Mucosa of descending colon (tissue), 3 donors: ENCODE measurements around the gene STUM. TPM values are rescaled to one million over a fixed set of nuclear protein-coding genes. Genes with fewer than 3 reads are reported as not detected.

Experiments
- ATAC-seq: fragments of 200-7000 bp; cut with Tn5 transposase; one replicate; pipeline ENCODE4 v1.9.1; 2020; ENCODE audit warnings: mild to moderate bottlenecking, moderate library complexity
- DNase-seq, 3 donors: peaks; one replicate each; pipeline ENCODE4 v3.0.0-alpha.2; 2020
- H3K36me3 ChIP-seq: fragments of 200-600 bp; one replicate; pipeline ENCODE4 v1.8.0; 2021; ENCODE audit warnings: low read depth, mild to moderate bottlenecking
- H3K4me1 ChIP-seq: fragments of 200-600 bp; one replicate; pipeline ENCODE4 v1.8.0; 2021; ENCODE audit warnings: low read depth, mild to moderate bottlenecking
- H3K4me3 ChIP-seq: fragments of 200-600 bp; one replicate; pipeline ENCODE4 v1.8.0; 2021; ENCODE audit warnings: mild to moderate bottlenecking
- H3K9me3 ChIP-seq: fragments of 200-600 bp; one replicate; pipeline ENCODE4 v1.8.0; 2021; ENCODE audit warnings: mild to moderate bottlenecking
- intact Hi-C, 2 donors: fragments of 100-400 bp; cut with DNase I in 1 of 2; cut with micrococcal nuclease in 1 of 2; formaldehyde crosslinking; loops; one replicate each; pipeline versions ENCODE4 v1.11.0 to v1.11.1; 2022; cut with DNase I, micrococcal nuclease
- total RNA-seq, 3 donors: library from RNA; stranded (reverse); fragmentation: NEBNext Ultra II Directional in 2 of 3; extraction: Animal tissue kit (Norgen Biotek cat#: 25700) in 2 of 3; gene quantifications; one replicate each; pipeline versions ENCODE4 v1.2.1 to v1.2.4, GENCODE V29; 2021 to 2023
- TF ChIP-seq, protein P1 (sequence below): fragments of 200-600 bp; IDR thresholded peaks from one replicate; pipeline ENCODE4 v1.8.0; 2022; ENCODE audit warnings: antibody characterized with exemption, mild to moderate bottlenecking
- donor health status: DM: no; HTN: no; CAD: no; lungs with moderate emphysema.
- donor health status: DM: no; HTN: no; CAD: no.
- donor health status: DM: no; HTN: yes; CAD: no.

STUM gene
- total RNA-seq, 3 donors from 2014 or later = 1.2 to 18.4 (median 4.9) TPM

- no peaks in the 10 kb centered on the region for H3K36me3 ChIP-seq
- TF ChIP-seq, protein P1, sequence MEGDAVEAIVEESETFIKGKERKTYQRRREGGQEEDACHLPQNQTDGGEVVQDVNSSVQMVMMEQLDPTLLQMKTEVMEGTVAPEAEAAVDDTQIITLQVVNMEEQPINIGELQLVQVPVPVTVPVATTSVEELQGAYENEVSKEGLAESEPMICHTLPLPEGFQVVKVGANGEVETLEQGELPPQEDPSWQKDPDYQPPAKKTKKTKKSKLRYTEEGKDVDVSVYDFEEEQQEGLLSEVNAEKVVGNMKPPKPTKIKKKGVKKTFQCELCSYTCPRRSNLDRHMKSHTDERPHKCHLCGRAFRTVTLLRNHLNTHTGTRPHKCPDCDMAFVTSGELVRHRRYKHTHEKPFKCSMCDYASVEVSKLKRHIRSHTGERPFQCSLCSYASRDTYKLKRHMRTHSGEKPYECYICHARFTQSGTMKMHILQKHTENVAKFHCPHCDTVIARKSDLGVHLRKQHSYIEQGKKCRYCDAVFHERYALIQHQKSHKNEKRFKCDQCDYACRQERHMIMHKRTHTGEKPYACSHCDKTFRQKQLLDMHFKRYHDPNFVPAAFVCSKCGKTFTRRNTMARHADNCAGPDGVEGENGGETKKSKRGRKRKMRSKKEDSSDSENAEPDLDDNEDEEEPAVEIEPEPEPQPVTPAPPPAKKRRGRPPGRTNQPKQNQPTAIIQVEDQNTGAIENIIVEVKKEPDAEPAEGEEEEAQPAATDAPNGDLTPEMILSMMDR = no peak
- peaks cover 5% of the 10 kb centered on the region for H3K4me1 ChIP-seq
- ATAC-seq (no peak), DNase-seq (peak in 2 of 3 donors; percentile 20 to 46)
- no peaks in the 10 kb centered on the region for H3K9me3 ChIP-seq
- intact Hi-C loops = no loop called here
- no peak overlapping the region for H3K4me3 ChIP-seq
Measured at GRCh38 chr1:226644541-226645176, 96.1 kb downstream of the STUM start.

GRCh38 chr1:226645279-226645976, 96.9 kb downstream of the STUM start:
- Histone ChIP-seq H3K9me3 (no peaks in the 10 kb centered on the region), H3K36me3 (no peaks in the 10 kb centered on the region), H3K4me1 (peaks cover 5% of the 10 kb centered on the region), H3K4me3 (no peak overlapping the region)
- intact Hi-C loops = no loop called here
- ATAC-seq = no peak
- DNase-seq = peak in 2 of 3 donors; percentile 22 to 53
- TF ChIP-seq, protein P1 = no peak

- peaks cover 5% of the 10 kb centered on the region for H3K4me1 ChIP-seq
Measured at GRCh38 chr1:226646026-226646869, 97.7 kb downstream of the STUM start.

DNA sequence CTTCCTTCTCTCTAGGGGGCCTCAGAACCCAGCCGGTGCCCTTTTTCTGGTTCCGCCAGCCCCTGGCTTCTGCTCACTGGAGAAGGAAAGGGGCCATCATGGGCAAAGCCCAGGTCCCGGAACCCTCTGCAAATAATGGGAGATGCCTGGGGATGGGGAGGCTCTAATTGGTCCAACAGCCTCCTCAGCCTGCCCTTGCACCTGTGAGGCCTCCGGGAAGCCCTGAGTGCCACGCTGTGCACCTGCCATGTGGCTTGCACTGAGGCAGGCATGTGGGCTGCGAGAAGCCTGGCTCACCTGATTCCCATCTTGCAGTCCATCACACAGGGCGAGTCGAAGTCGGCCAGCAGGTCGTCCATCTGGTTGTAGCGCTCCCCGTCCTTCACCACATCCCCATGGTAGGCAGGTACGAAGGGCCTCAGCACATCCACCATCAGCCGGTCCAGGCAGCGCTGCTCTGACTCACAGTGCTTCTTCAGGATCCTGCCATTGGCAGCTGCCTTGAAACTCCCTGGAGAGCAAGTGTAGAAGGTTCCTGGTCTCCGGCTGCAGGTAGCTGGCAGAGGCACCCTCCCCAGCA, 98.4 kb downstream of the STUM start:
- ATAC-seq (no peak), DNase-seq (peak in 2 of 3 donors; percentile 17 to 43)
- Histone ChIP-seq H3K4me1 (peaks cover 5% of the 10 kb centered on the region), H3K9me3 (no peaks in the 10 kb centered on the region), H3K36me3 (no peaks in the 10 kb centered on the region), H3K4me3 (no peak overlapping the region)
- TF ChIP-seq, protein P1 = no peak
- intact Hi-C loops = no loop called here

More at GRCh38 chr1:226646026-226646869, 97.7 kb downstream of the STUM start:
- Histone ChIP-seq H3K4me3 (no peak overlapping the region), H3K36me3 (no peaks in the 10 kb centered on the region), H3K9me3 (no peaks in the 10 kb centered on the region)
- peak in 2 of 3 donors; percentile 24 to 45 for DNase-seq
- intact Hi-C loops = no loop called here
- ATAC-seq = no peak
- TF ChIP-seq, protein P1 = no peak

- no peaks in the 10 kb centered on the region for H3K9me3 ChIP-seq
- TF ChIP-seq, protein P1 = no peak
- no peak overlapping the region for H3K4me3 ChIP-seq
- no peaks in the 10 kb centered on the region for H3K36me3 ChIP-seq
- intact Hi-C loops = no loop called here
- H3K4me1 ChIP-seq = peaks cover 5% of the 10 kb centered on the region
- DNase-seq (peak in 2 of 3 donors; percentile 14 to 35), ATAC-seq (no peak)
Measured at GRCh38 chr1:226647719-226648118, 99.2 kb downstream of the STUM start.
